Breast epithelium (tissue), 3 donors: ENCODE data around the gene FSTL4.

Source experiments
- POLR2AphosphoS5 ChIP-seq, 3 donors: sonication (generic); formaldehyde crosslinking; IDR thresholded peaks; one replicate each; pipeline ENCODE4 v1.6.1; 2017; ENCODE audit warnings: antibody characterized with exemption in 3 of 3
- TF ChIP-seq, protein P1 (sequence below), 3 donors: fragments of 450-650 bp; IDR thresholded peaks; one replicate each; pipeline ENCODE4 v1.5.1; 2016 to 2017; ENCODE audit warnings: antibody characterized with exemption in 3 of 3, mild to moderate bottlenecking in 3 of 3, moderate library complexity in 3 of 3

DNA sequence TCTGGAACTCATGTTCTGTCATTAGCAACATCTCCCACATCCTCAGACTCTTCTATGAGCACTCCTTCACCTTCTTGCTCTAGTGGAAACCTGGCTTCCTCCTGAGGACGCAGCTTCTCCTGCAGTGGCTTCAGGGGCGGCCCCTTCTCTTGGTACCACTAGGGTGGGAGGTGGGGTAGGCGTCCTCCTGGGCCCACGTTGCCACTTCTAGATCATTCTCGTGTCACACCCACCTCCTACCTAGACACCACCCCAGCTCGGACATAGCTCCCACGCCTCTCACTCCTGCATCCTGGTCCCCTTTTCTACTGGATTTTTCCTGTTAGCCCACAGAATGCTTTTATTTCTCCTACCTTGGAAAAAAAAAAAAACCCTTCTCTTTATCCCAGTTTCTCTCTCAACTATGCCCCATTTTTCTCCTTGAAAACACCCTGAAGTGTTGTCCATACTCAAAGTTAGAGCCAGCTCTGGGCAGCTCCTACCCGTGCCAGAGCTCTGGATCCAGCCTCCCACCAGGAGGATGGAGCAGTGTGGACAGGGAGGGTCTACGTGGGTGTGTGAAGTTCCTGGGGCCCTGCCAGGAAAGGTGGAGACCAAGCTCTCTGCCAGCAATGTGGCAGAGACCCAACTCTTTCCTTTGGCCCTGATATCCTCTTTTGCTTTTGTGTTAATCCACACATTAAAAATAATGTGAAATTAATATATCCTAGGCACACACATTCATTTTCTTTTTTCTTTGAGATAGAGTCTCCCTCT is 381.3 kb downstream of the FSTL4 start:
- TF ChIP-seq, protein P1, sequence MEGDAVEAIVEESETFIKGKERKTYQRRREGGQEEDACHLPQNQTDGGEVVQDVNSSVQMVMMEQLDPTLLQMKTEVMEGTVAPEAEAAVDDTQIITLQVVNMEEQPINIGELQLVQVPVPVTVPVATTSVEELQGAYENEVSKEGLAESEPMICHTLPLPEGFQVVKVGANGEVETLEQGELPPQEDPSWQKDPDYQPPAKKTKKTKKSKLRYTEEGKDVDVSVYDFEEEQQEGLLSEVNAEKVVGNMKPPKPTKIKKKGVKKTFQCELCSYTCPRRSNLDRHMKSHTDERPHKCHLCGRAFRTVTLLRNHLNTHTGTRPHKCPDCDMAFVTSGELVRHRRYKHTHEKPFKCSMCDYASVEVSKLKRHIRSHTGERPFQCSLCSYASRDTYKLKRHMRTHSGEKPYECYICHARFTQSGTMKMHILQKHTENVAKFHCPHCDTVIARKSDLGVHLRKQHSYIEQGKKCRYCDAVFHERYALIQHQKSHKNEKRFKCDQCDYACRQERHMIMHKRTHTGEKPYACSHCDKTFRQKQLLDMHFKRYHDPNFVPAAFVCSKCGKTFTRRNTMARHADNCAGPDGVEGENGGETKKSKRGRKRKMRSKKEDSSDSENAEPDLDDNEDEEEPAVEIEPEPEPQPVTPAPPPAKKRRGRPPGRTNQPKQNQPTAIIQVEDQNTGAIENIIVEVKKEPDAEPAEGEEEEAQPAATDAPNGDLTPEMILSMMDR (IDR thresholded peaks at IDR 0.05) = no peak
- no peak for TF ChIP-seq POLR2AphosphoS5 (IDR thresholded peaks at IDR 0.05)
